ENCODE measurements around the gene CIT. TPM values are rescaled to one million over a fixed set of nuclear protein-coding genes. Genes with fewer than 3 reads are reported as not detected.

CIT gene
- total and polyA plus RNA-seq, 9 of the 15 experiments (the other 6 are each of a cell fraction or from before 2014, with no cell fraction given), result 1.1 to 46.7 (median 21.3) TPM

GRCh38 chr12:119876761-119877638 is at the start of gene CIT (continued):
- TF ChIP-seq E2F6 (IDR thresholded peaks at IDR 0.05; ENCODE audit: borderline replicate concordance in 1 of 2, extremely low read depth in 1 of 2, insufficient read depth in 1 of 2, insufficient read length in 1 of 2, low read depth in 1 of 2, low read length in 1 of 2, poor library complexity in 1 of 2, severe bottlenecking in 1 of 2) (peak; percentile 37 to 77), HLTF (IDR thresholded peaks at IDR 0.05) (no peak), ATF7 (IDR thresholded peaks at IDR 0.05) (peak; percentile 71), RCOR1 (IDR thresholded peaks at IDR 0.05; ENCODE audit: borderline replicate concordance in 1 of 2, low read depth in 2 of 2, low read length in 2 of 2) (peak in 1 of 2 experiments; percentile 71; a peak in 2 of 4 replicates), TFAP4 (CRISPR knock-in tag; IDR thresholded peaks at IDR 0.05; ENCODE audit: borderline replicate concordance) (peak; percentile 72; the same call in 1 of the 2 replicates), TBL1XR1 (IDR thresholded peaks at IDR 0.05; ENCODE audit: low read length in 2 of 2) (peak in 1 of 2 experiments; percentile 19; a peak in 1 of 4 replicates), ZNF146 (CRISPR knock-in tag; IDR thresholded peaks at IDR 0.05; ENCODE audit: unreplicated experiment) (no peak), SAP30 (IDR thresholded peaks at IDR 0.05; ENCODE audit: borderline replicate concordance, insufficient read depth, low read depth, low read length, poor library complexity, severe bottlenecking) (peak; percentile 80), CHD2 (IDR thresholded peaks at IDR 0.05; ENCODE audit: low read depth, low read length) (peak; percentile 45; the same call in 1 of the 2 replicates), ZNF121 (CRISPR knock-in tag; conservative IDR thresholded peaks at IDR 0.05) (no peak), PTBP1 (IDR thresholded peaks at IDR 0.05; ENCODE audit: low read depth, low read length) (no peak), BRF1 (IDR thresholded peaks at IDR 0.05; ENCODE audit: borderline replicate concordance, extremely low read depth, insufficient read length) (no peak), RBFOX2 (IDR thresholded peaks at IDR 0.05; ENCODE audit: low read depth, low read length) (peak; percentile 90), SIN3A (IDR thresholded peaks at IDR 0.05; ENCODE audit: borderline replicate concordance in 2 of 2, control insufficient read depth in 1 of 2, low read depth in 2 of 2, low read length in 2 of 2) (0 out of 4 replicates have a peak, but pooled peaks of 1 of the 2 experiments have one; percentile 60), FOXJ2 (tag; IDR thresholded peaks at IDR 0.05) (no peak), RBBP5 (IDR thresholded peaks at IDR 0.05; ENCODE audit: borderline replicate concordance, insufficient read depth, low read length, poor library complexity, severe bottlenecking) (peak; percentile 51), ATF1 (CRISPR knock-in tag; IDR thresholded peaks at IDR 0.05) (no peak), ATF1 (tag; IDR thresholded peaks at IDR 0.05) (peak; percentile 85), GMEB1 (CRISPR knock-in tag; IDR thresholded peaks at IDR 0.05) (peak; percentile 75), CHAMP1 (IDR thresholded peaks at IDR 0.05) (peak; percentile 77; the same call in 1 of the 2 replicates)

Measured in K562 (cell line).